CD4-positive, alpha-beta T cell treated with Interleukin-6 at 100 ng/mL for 8 hours (primary cell): ENCODE measurements around the gene DNAJA1.

Experiments used
- DNase-seq: peaks from one replicate; pipeline ENCODE4 v3.0.0-alpha.2; 2020; ENCODE audit warnings: mixed read lengths, low spot score

DNAJA1 gene

DNA sequence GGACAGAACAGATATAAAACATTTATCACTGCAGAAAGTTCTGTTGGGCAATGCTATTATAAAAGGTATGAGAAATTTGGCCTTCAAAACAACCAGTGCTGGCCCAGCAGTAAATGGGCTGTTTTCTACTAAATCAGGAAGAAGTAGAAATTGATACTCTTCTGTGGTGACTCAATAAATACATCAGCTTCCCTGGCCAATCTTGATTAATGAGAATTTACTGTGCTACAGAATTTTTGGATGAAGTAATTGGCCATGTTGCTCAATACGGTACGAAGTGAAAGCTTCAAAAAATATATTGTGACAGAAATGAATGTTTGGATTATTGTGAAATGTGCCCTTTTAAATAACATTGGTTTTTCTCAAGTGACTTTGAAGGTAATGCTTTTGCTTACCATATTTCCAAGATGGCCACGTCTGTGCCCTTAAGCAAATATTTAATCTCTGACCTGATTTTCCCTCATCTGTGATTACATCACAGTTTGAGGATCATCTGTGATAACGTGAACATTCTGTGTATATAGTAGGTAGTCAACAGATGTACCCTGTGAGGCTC, 4.2 kb downstream of the DNAJA1 start:
- DNase-seq: no peak

DNA sequence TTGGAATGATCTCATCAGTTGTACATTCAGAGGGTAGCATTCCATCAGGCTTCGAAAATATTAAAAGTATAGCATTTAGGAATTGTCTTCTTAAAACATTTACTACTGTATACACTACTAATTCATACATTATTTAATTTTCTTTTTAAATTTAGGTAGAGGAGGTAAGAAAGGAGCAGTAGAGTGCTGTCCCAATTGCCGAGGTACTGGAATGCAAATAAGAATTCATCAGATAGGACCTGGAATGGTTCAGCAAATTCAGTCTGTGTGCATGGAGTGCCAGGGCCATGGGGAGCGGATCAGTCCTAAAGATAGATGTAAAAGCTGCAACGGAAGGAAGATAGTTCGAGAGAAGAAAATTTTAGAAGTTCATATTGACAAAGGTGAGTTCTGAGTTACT, 5.2 kb downstream of the DNAJA1 start:
- DNase-seq: no peak

DNA sequence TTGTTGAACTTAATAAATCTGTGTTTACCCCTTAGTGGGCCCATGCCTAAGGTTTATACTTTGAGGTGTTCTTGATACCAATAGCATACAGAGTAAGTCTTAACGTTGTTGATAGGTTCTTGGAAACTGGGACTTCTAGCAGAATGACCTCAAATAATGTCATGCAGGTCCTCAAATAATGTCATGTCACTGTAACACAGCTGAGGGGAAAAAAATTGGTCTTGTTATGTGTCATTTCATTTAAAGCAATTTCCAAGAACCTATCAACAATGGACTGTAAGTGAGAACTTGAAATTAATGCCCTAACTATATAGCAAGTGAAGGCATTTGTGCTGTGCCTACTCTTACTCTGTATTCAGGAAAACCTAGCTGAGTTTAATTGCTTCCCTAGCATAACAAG, 7.2 kb downstream of the DNAJA1 start:
- no peak for DNase-seq

DNA sequence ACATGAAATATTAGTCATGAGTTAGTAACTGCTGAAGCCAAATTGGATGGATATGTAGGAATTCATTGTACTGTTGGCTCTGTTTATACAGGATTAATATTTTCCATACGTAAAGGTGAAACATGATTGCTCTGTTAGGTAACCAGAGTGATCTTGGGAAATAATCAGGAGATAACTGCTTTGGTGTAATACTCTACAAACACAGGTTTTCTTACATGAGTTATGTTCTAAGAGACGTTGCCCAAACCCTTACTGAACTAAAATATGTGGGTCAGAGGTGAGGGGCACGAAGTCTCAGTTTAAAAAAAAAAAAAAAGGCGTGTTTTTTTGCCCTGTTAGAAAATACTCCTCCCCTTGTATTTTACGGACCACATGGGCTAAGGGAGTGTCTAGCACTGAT, 7.8 kb downstream of the DNAJA1 start:
- DNase-seq: no peak

DNA sequence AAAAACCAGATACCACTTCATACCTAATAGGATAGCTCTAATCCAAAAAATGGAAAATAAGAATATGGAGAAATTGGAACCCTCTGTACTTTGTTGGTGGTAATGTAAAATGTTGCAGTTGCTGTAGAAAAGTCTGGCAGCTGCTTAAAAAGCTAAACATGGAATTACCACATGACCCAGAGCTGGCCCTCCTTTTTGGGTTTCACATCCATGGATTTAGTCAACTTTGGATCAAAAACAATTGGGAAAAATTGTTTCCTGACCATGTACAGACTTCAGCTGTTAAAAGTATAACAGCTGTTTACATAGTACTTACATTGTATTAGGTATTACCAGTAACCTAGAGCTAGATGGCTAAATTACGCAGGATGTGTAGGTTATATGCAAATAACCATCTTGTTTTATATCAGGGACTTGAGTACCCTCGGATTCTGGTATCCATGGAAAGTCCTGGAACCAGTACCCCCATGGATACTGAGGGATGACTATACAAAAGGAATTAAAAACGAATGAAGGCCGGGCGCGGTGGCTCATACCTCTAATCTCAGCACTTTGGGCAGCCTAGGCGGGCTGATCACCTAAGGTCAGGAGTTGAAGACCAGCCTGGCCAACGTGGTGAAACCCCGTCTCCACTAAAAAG, 15.8 kb downstream of the DNAJA1 start:
- no peak for DNase-seq

DNA sequence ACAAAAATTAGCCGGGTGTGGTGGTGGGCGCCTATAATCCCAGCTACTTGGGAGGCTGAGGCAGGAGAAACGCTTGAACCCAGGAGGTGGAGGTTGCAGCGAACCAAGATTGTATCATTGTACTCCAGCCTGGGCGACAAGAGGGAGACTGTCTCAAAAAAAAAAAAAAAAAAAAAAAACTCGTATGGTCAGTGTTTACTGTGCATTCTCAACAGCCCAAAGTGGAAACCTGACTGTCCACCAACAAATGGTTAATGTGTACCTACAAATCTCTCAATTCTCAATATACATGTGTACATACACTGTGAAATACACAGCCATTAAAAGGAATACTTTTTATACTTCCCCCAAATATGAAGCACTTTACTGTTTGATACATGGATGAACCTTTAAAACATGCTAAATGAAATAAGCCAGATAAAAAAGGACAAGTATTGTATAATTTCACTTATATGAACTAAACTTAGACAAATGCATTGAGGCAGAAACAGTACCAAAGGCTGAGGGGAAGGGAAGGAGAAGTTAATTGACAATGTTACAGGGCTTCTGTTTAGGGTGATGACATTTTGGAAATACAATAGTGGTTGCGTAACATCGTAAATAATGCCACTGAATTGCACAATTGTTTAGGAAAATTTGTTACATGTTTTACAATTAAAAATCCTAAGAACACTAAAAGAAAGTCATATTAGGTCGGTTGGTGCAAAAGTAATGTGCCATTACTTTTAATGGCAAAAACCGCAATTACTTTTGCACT, 16.5 kb downstream of the DNAJA1 start:
- DNase-seq: no peak

DNA sequence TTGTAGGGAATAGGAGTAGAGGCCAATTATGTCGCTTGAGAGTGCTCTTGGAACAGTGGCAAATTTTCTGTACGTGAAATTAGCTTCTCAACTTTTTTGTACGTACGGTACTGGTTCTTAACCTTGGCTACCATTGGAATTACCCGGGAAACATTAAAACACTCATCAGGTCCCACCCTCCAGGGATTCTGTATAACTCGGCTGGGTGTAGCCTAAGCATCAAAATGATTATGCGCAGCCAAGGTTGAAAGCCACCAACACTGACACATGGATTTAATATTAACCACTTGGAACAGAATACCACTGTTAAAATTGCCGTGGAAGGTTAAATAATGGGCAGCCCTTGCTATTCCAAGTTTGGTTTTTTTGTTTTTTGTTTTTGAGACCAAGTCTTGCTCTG, 17.4 kb downstream of the DNAJA1 start:
- DNase-seq: no peak

DNA sequence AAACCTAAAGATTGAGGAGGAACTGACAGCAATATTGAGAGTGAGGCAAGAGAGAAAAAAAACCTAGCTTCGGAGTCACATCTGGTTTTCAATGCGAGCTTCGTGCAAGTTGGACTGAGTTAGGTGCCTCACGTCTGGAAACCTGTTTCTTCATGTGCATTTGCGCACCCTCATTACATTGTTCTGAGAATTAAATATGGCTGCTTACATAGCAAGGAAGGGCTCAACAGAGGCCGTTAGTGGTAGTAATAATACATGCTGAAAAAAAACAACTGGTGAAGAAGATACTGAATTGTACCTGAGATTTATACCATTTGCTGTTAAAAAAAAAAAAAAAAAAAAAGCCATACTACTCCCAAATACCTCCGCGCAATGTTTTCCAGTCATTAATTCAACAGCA, 18.6 kb downstream of the DNAJA1 start:
- DNase-seq: no peak

DNA sequence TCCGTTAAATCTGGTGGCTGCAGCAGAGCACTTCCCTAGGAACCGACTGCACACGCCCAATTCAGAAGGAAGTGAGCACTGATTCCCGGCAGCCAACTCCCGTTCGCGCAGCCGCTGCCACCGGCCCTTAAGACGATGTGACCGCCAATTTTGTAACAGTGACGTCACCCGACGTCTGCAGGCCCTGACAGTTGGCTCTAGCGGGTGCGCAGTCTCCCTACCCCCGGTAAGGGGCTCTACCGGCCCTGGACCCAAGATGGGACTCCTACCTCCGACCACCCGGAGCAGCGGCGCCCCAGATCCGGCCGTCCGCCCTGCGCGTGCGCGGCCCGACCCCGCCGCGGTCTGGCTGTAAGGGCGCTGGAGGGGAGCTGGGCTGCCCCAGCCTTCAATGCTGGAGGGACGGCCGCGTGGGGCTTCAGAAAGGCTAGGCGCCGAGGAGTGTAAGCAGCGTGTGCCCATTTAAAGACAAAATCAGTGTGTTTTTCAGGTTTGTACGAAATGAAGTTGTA, 19.1 kb downstream of the DNAJA1 start:
- DNase-seq: peak; percentile 49

DNA sequence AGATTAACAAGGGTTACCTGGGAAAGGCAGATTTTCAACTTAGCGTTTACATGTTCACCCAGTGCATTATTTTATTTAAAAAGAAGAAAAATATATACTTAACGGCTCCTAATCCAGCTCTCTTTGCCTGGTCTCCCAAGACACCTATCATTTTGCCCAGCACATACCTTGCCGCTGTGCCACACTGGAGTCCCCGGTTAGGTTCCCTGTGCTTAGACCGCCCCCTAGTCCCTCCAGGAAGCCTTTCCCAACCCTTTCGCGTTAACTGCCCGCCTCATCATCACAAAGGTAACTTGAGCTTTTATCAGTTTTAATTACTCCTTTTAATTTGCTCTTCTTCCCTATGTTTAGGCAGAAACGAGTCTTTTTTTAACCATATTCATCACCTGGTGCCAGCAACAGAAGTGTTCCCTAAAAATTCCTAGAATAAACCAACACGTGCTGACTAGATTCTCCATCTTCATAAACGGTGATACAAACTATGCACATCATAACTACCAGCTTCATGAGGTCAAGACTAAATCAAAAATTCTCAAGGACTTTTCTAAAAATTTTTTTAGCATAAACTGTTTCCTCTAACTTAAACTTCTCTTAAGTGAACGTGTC, 19.7 kb downstream of the DNAJA1 start:
- no peak for DNase-seq

DNA sequence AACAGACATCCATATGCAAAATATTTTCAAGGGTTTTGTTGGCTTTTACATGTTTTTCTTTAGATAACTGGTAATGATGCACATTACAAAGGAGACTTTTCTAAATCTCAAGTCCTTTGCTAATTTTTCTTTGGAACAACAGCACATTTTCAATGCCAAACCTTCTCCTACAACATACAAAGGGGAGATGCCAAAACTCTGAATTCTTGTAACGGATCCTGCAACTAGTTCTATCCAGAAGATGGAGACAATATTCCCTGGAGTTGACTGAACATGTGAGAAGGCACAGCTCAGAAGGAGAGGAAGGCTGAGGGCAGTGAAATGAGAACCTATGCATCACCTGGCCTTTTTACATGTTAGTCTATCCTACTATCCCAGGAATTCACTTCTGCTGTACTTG, 21.0 kb downstream of the DNAJA1 start:
- DNase-seq: no peak

DNA sequence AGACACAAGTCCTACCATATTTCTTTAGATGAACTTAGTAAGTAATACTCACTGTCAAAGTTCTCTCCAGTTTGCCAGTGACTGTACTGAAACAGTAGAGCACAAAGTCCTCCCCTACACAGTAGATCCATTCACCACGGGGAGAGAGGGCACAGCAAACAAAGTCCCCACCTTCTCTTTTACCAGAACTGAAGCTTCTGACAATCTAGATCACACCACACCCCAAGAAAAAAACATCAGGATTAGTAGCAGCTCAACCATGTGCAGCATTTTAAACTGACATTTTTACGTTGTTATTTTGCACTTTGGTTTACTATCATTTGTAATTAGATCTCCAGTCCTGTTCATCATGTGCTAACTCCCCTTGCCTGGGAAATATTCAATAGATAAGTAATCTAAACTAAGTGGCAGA, 23.0 kb downstream of the DNAJA1 start:
- DNase-seq: no peak

DNA sequence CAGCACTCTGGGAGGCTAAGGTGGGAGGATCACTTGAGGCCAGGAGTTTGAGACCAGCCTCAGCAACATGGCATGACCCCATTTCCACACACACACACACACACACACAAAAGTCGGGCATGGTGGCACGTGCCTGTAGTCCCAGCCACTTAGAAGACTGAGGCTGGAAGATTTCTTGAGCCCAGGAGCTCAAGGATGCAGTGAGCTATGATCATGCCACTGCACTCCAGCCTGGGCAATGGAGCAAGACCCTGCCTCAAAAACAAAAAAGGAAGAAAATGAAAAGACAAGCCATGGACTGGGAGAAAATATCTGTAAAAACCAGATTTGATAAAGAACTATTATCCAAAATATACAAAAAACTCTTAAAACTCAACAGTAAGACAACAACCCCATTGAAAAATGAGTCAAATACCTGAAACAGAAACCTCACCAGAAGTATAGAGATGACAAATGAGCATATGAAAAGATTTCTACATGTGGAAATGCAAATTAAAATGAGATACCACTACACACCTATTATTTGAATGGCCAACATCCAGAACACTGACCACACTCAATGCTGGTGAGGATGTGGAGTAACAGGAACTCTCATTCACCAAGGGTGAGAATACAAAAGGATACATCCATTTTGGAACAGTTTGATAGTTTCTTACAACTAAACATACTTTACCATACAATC, 24.7 kb downstream of the DNAJA1 start:
- DNase-seq: no peak

DNA sequence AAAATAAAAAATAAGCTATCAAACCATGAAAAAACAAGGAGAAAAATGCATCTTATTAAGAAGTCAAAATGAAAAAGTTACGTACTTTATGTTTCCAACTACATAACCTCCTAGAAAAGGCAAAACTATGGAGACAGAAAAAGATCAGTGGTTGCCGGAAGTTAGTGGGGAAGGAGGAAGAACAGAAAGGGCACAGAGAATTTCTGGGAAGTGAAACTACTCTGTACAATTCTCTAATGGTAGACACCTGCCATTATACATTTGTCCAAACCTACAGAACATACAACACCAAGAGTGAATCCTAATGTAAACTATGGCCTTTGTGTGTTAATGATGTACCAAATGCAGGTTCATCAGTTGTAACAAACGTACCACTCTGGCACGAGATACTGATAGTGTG, 26.1 kb downstream of the DNAJA1 start:
- no peak for DNase-seq

DNA sequence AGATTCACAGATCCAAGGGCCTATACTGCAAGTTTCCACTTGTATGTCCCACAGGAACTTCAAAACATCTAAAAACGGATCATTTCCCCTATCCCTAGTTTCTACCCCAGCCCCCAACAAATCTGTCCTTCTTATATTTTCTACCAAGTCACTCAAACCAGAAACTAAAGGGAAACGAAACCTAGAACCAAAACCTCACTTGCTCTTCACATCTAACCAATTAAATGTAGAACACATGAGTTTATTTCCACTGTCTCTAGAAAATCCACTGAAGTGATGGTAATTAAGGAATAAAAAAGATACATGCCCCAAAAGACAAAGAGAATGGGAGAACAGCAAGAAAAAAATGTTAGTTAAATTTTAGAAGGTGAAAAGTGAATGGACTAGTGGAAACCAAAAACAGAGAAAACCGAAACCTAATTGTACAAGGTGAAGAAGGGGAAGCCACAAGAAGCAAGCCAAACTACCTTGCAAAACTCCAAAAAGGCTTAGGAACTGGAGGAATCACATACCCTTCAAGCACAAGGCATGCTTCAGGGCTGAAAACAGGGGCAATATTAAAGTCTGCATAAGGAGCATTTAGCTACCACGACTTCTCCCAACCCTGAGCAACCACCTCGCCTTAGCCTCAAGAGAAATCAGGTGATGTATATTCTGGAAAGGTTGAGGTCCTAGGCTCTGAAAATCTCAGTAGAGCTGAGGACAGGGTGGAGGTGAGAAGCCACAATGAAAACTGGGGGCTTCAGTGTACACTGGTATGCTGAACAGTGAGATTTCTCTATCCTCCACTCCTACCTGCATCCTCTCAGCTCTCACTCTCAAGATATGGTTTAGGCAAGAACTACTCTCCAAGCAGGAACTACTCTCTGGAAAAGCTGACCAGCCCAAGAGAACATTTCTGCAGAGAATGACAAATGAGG, 40.3 kb downstream of the DNAJA1 start:
- DNase-seq: no peak

DNA sequence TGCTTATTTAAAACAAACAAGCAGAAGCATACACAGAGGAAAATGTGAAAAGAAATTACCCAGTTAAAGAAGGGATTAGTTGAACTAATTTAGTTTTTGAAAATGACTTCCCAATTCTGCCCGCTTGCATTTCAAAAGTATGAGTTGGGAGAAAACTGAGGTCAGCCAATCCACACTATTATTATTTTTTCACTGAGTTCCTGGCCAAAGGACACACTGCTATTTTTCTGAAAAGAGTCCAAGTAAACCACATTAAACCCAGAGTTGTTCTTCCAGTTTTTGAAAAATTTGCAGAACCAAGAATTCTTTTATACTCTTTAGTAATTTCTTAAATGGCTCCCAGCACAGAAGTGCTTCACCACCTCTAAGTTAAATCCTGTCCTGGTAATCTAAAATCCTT, 43.9 kb downstream of the DNAJA1 start:
- no peak for DNase-seq

DNA sequence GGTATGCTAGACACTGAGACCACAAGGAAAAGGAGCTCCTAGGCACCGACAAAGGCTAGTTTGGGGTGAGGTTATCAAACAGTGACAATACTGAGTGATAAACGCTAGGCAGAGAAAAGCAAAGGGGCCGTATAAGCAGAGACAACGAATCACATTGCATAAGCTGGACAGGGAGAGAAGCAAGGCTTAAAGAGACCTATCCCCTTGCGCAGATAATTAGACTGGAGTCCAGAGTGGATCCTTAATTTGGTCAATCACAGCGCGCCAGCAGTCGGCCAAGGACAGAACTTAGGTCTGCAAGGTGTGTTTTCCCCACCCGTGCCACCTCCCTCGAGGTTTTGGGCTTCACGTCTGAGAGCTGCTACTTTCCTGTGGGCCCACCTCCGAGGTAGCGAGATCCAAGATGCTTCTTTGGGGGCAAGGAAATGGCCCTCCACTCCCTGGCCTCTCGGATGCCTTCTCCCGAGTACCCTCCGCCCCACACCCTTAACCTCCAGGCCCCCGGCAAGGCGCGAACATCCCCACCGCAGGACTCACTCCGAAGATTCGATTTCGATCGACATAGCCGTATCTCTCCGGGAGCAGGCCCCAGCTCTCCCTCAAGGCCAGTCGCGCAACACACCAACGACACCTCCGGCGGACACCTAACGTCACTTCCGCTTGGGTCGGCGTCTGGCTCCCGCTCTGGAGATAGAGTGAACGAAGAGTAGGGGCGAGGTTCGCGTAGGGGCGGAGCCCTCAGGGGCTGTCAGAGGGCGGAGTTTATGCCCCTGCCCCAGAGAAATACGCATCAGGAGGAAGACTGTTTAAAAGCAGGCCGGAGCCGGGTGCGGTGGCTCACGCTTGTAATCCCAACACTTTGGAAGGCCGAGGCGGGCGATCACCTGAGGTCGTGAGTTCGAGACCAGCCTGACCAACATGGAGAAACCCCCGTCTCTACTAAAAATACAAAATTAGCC, 51.3 kb downstream of the DNAJA1 start, which contains the start of gene SMU1:
SMU1 (minus strand) TSS at position 629 of the 959 bp plus-strand sequence; CDS start at position 563, 66 bp downstream.
- peak; percentile 97 for DNase-seq

DNA sequence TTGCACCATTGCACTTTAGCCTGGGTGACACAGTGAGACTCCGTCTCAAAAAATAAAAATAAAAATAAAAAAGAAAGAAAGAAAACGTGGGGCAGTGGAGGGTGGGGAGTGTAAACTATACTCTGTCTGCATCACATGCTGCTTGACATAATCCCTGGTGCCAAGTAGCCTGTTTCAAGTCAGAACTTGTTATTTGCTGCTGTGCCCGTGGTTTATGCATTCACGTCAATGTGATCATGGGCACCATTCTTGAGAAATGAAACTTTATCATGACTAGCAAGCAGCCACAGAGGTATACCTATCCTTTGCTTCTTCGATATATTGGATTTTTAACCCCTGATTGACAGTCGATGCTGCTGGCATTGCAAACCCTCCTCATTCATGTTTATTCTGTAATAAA, 55.5 kb downstream of the DNAJA1 start:
- DNase-seq: no peak

DNA sequence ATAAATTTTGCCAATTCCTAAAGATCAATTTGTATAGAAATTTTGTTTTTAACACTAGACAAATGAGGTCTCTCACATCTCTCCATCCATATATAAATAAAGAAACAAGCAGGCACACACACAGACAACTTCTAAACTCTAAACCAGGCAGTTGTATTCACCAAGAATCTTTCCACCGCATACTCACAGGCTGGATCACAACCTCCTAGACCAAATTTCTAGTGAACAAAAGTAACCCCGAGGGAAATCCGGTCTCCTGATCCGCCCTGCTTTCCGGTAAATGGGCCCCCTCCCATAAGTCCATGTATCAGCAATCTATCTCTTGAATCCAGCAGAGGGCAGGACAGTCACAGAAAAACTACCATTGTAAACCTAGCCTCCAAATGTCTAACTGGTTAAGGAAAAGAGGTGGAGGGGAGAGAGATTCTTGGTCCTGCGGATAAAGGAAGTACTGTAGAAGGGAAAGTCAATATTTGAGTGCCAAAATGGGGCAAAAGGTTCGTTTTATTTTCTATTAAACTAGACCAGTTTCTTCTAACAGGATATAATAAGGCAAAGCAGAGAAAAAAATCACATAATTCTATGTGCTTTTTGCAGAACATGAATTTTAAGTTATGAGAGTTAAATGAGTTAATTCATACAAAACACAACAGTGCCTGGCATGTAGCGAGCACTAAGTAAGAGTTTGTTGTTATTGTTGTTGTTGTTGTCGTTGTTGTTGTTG, 56.2 kb downstream of the DNAJA1 start:
- DNase-seq: peak; percentile 83
